ENCODE measurements around the gene PDE6B. TPM values are rescaled to one million over a fixed set of nuclear protein-coding genes. Genes with fewer than 3 reads are reported as not detected.
"Not testable (repeated sequence)": the region's sequence is repeated elsewhere in the genome, so short reads cannot be mapped to it uniquely, and the experiment has no call there.

Gene PDE6B
- total and polyA plus RNA-seq, 8 donors: 1.1 to 12.3 (median 1.7) TPM; not detected in 4

DNA sequence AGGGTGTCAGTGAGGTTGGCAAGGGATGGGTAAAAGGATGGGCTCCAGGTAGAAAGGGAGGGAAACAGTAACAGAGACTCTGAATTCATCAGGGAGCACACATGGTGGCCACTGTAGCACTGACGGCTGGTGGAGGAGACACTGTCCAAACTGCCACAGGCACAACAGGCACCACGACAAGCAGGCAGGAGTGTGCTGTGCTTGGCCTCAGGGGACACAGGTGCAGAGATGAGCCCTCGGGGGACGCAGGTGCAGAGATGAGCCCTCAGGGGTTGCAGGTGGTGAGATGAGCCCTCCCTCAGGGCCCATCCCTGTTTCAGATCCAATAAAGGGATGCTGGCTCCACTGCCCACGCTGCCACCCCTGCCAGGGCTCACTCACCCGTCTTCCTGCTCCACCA, 7.6 kb downstream of the PDE6B start:
- no peak for DNase-seq
- intact Hi-C loops (cut with DNase I; ENCODE audit: low total_unique reads): no loop called here
- Histone ChIP-seq H3K9me3 (peaks cover 0 to 15% (median 0%) of the 10 kb centered on the region in 4 donors), H3K36me3 (no peaks in the 10 kb centered on the region), H3K4me1 (no peaks in the 10 kb centered on the region), H3K4me3 (no peak overlapping the region), H3K27ac (no peak overlapping the region), H3K27me3 (peaks cover 0 to 54% (median 14%) of the 10 kb centered on the region in 3 donors)
- WGBS, 5 donors: 84 to 99% (median 86%) methylated on average over 6 of the region's 6 CpGs
- TF ChIP-seq, protein P1, sequence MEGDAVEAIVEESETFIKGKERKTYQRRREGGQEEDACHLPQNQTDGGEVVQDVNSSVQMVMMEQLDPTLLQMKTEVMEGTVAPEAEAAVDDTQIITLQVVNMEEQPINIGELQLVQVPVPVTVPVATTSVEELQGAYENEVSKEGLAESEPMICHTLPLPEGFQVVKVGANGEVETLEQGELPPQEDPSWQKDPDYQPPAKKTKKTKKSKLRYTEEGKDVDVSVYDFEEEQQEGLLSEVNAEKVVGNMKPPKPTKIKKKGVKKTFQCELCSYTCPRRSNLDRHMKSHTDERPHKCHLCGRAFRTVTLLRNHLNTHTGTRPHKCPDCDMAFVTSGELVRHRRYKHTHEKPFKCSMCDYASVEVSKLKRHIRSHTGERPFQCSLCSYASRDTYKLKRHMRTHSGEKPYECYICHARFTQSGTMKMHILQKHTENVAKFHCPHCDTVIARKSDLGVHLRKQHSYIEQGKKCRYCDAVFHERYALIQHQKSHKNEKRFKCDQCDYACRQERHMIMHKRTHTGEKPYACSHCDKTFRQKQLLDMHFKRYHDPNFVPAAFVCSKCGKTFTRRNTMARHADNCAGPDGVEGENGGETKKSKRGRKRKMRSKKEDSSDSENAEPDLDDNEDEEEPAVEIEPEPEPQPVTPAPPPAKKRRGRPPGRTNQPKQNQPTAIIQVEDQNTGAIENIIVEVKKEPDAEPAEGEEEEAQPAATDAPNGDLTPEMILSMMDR (IDR thresholded peaks at IDR 0.05): no peak

DNA sequence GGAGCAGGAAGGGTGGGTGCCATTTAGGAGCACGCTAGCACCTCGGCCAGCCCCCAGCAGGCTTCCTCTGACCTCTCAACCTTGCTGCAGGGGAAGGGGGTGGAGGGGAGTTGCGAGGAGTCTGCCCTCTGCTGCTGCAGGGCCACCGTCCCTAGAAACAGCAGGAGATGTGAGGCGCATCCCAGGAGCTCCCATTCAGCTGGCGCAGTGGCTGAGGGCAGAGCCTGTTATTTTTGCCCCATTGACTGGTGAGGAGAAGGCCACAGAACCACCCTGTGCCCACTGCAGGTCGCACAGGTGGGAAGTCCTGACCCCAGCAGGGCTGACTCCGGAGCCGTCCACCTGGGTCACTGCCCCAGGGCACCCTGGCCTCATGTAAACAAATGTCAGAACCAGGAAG, 8.0 kb downstream of the PDE6B start:
- Histone ChIP-seq H3K36me3 (no peaks in the 10 kb centered on the region), H3K4me3 (no peak overlapping the region), H3K4me1 (no peaks in the 10 kb centered on the region), H3K27me3 (peaks cover 0 to 54% (median 10%) of the 10 kb centered on the region in 3 donors), H3K9me3 (peaks cover 0 to 15% (median 0%) of the 10 kb centered on the region in 4 donors), H3K27ac (no peak overlapping the region)
- TF ChIP-seq EP300 (IDR thresholded peaks at IDR 0.05) (no peak), POLR2A (IDR thresholded peaks at IDR 0.05) (no peak), POLR2AphosphoS5 (IDR thresholded peaks at IDR 0.05) (no peak)
- TF ChIP-seq, protein P1 (IDR thresholded peaks at IDR 0.05): no peak
- intact Hi-C loops (cut with DNase I; ENCODE audit: low total_unique reads): no loop called here
- DNase-seq: no peak
- 42 to 53% (median 49%) methylated on average over 6 to 9 of the region's 9 CpGs for WGBS, 5 donors

DNA sequence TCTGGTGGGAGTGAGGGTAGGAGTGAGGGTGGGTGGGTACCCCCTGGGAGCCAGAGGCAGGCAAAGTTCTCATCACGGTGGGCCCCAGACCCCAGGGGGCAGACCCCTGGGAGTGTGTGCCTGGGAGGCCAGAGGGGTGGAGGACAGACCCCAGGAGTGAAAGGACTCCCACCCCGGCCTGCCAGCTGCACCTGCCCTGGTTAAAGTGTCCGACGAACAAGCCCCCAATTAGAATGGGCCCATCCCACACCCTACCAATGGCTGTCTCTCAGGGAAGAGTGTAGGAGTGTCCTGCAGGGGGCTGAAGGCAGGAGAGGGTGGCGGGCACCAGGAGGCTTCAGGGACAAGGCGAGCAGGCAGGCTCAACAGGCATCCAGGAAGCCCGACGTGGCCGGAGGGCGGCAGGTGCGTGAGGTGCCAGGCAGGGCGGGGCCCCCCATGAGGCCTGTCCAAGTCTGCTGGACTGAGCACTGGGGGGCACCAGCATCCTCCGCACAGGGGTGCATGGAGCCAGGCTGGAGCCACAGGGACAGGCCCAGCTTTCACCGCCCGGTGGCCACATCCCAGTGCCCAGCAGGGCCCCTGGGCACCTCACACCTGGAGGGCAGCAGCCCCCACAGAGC, 8.7 kb downstream of the PDE6B start:
- TF ChIP-seq EP300 (IDR thresholded peaks at IDR 0.05): no peak
- TF ChIP-seq, protein P1 (IDR thresholded peaks at IDR 0.05): no peak
- no peak for TF ChIP-seq POLR2A (IDR thresholded peaks at IDR 0.05)
- TF ChIP-seq POLR2AphosphoS5 (IDR thresholded peaks at IDR 0.05): no peak
- no peak for DNase-seq
- WGBS, 5 donors: 63 to 75% (median 71%) methylated on average over 12 to 15 of the region's 15 CpGs

DNA sequence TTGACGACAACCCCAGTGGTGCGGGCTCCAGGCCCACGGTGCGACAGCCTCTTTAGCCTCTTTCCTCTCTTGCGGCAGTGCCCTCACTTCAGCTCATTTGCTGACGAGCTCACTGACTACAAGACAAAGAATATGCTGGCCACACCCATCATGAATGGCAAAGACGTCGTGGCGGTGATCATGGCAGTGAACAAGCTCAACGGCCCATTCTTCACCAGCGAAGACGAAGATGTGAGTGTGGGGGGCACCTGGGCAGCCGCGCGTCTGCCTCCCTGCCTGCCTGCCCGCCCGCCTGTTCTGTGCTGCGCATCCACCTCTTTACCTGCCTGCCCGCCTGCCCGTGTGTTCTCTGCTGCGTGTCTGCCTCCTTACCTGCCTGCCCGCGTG, 9.2 kb downstream of the PDE6B start:
- Histone ChIP-seq H3K4me1 (no peaks in the 10 kb centered on the region), H3K27ac (no peak overlapping the region), H3K9me3 (peaks cover 0 to 15% (median 0%) of the 10 kb centered on the region in 4 donors), H3K4me3 (no peak overlapping the region), H3K27me3 (peaks cover 0 to 54% (median 0%) of the 10 kb centered on the region in 3 donors), H3K36me3 (no peaks in the 10 kb centered on the region)
- intact Hi-C loops (cut with DNase I; ENCODE audit: low total_unique reads): no loop called here
- DNase-seq: no peak
- 75 to 81% (median 76%) methylated on average over 19 to 23 of the region's 23 CpGs for WGBS, 5 donors
- TF ChIP-seq EP300 (IDR thresholded peaks at IDR 0.05): no peak
- TF ChIP-seq POLR2A (IDR thresholded peaks at IDR 0.05): no peak
- TF ChIP-seq POLR2AphosphoS5 (IDR thresholded peaks at IDR 0.05): no peak
- TF ChIP-seq, protein P1 (IDR thresholded peaks at IDR 0.05): no peak

More for the DNA sequence above, 8.7 kb downstream of the PDE6B start:
- H3K27me3 ChIP-seq: peaks cover 0 to 54% (median 3%) of the 10 kb centered on the region in 3 donors
- H3K36me3 ChIP-seq: no peaks in the 10 kb centered on the region
- intact Hi-C loops (cut with DNase I; ENCODE audit: low total_unique reads): no loop called here
- no peak overlapping the region for H3K27ac ChIP-seq
- no peaks in the 10 kb centered on the region for H3K4me1 ChIP-seq
- peaks cover 0 to 15% (median 0%) of the 10 kb centered on the region in 4 donors for H3K9me3 ChIP-seq
- H3K4me3 ChIP-seq: no peak overlapping the region

DNA sequence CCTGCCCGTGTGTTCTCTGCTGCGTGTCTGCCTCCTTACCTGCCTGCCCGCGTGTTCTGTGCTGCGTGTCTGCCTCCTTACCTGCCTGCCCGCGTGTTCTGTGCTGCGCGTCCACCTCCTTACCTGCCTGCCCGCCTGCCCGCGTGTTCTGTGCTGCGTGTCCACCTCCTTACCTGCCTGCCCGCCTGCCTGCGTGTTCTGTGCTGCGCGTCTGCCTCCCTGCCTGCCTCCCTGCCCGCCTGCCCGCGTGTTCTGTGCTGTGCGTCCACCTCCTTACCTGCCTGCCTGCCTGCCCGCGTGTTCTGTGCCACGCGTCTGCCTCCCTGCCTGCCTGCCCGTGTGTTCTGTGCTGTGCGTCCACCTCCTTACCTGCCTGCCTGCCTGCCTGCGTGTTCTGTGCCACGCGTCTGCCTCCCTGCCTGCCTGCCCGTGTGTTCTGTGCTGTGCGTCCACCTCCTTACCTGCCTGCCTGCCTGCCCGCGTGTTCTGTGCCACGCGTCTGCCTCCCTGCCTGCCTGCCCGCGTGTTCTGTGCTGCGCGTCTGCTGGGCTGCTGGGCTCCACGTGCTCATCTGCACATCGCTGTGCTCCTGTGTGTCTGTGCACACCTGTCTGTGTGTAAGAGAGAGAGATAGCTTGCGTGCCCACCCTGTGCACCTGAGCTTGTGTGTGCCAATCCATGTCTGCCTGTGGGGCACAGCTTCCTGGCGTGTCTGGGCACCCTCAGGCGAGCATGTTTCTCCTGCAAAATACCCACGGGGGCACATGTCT, 9.9 kb downstream of the PDE6B start:
- H3K27me3 ChIP-seq: peaks cover 0 to 50% (median 0%) of the 10 kb centered on the region in 3 donors
- H3K4me3 ChIP-seq; H3K27ac ChIP-seq; H3K36me3 ChIP-seq; intact Hi-C loops (cut with DNase I; ENCODE audit: low total_unique reads); DNase-seq; H3K4me1 ChIP-seq: not testable (repeated sequence)
- WGBS, 5 donors: 91 to 93% (median 92%) methylated on average over 43 to 46 of the region's 46 CpGs
- peaks cover 0 to 15% (median 0%) of the 10 kb centered on the region in 4 donors for H3K9me3 ChIP-seq
